ENCODE measurements around the gene CLCNKB. TPM values are rescaled to one million over a fixed set of nuclear protein-coding genes. Genes with fewer than 3 reads are reported as not detected.

The CLCNKB gene
- total RNA-seq, 1 donor from 2014 or later: not detected

DNA sequence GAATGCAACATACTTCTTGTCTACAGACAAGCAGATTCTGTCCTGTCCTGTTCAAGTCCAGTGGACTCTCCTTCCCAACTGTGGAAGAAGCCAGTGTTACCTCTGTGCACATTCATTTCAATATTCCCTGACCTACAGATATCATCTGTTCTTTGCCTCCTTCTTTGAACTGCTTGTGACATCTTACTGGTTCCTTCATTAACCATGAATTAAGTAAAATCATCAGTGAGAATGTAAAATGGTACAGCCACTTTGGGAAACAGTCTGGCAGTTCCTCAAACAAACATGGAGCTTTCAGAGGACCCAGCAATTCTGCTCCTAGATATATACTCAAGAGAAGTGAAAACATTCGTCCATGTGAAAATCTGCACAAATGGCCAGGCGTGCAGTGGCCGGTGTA lies 32.7 kb upstream of the CLCNKB start:
- Histone ChIP-seq H3K27ac (no peak overlapping the region), H3K4me1 (peaks cover 34% of the 10 kb centered on the region), H3K4me3 (no peak overlapping the region), H3K36me3 (no peaks in the 10 kb centered on the region), H3K27me3 (no peaks in the 10 kb centered on the region), H3K9me3 (no peaks in the 10 kb centered on the region)
- TF ChIP-seq POLR2A (IDR thresholded peaks at IDR 0.05) (no peak), POLR2AphosphoS5 (IDR thresholded peaks at IDR 0.05; ENCODE audit: insufficient read depth in 1 of 2, low read depth in 1 of 2) (no peak)
- TF ChIP-seq, protein P1, sequence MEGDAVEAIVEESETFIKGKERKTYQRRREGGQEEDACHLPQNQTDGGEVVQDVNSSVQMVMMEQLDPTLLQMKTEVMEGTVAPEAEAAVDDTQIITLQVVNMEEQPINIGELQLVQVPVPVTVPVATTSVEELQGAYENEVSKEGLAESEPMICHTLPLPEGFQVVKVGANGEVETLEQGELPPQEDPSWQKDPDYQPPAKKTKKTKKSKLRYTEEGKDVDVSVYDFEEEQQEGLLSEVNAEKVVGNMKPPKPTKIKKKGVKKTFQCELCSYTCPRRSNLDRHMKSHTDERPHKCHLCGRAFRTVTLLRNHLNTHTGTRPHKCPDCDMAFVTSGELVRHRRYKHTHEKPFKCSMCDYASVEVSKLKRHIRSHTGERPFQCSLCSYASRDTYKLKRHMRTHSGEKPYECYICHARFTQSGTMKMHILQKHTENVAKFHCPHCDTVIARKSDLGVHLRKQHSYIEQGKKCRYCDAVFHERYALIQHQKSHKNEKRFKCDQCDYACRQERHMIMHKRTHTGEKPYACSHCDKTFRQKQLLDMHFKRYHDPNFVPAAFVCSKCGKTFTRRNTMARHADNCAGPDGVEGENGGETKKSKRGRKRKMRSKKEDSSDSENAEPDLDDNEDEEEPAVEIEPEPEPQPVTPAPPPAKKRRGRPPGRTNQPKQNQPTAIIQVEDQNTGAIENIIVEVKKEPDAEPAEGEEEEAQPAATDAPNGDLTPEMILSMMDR (IDR thresholded peaks at IDR 0.05): no peak
- intact Hi-C loops (cut with DNase I): no loop called here
- no peak for DNase-seq (ENCODE audit: extremely low spot score in 2 of 2)

DNA sequence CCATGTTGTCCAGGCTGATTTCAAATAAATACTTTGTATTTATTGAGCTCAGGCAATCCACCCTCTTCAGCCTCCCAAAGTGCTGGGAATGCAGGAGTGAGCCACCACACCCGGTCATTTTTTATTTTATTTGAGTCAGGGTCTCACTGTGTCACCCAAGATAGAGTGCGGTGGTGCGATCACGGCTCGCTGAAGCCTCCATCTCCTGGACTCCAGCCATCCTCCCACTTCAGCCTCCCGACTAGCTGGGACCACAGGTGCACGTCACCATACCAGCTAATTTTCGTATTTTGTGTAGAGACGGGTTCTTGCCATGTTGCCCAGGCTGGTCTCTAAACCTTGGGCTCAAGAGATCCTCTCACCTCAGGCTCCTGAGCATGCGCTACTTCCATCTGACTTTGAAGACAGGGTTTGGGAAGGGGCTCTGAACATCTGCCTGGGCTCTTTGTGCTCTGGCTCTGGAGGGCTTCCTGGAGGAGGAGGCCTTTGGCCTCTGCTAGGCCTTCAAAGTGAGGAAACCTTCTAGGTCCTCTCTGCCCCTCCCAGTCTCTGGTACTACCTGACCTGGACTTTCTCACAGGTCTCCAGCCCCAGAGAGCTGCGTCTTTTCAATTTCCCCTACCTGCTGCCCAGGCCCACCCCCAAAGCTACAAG lies 31.5 kb upstream of the CLCNKB start:
- Histone ChIP-seq H3K9me3 (no peaks in the 10 kb centered on the region), H3K4me1 (peaks cover 41% of the 10 kb centered on the region), H3K36me3 (no peaks in the 10 kb centered on the region), H3K27ac (peak overlapping the region; percentile 94), H3K4me3 (no peak overlapping the region), H3K27me3 (no peaks in the 10 kb centered on the region)
- no peak for TF ChIP-seq POLR2A (IDR thresholded peaks at IDR 0.05)
- TF ChIP-seq, protein P1 (IDR thresholded peaks at IDR 0.05): no peak
- no peak for TF ChIP-seq POLR2AphosphoS5 (IDR thresholded peaks at IDR 0.05; ENCODE audit: insufficient read depth in 1 of 2, low read depth in 1 of 2)
- no peak for DNase-seq (ENCODE audit: extremely low spot score in 2 of 2)
- intact Hi-C loops (cut with DNase I): no loop called here

DNA sequence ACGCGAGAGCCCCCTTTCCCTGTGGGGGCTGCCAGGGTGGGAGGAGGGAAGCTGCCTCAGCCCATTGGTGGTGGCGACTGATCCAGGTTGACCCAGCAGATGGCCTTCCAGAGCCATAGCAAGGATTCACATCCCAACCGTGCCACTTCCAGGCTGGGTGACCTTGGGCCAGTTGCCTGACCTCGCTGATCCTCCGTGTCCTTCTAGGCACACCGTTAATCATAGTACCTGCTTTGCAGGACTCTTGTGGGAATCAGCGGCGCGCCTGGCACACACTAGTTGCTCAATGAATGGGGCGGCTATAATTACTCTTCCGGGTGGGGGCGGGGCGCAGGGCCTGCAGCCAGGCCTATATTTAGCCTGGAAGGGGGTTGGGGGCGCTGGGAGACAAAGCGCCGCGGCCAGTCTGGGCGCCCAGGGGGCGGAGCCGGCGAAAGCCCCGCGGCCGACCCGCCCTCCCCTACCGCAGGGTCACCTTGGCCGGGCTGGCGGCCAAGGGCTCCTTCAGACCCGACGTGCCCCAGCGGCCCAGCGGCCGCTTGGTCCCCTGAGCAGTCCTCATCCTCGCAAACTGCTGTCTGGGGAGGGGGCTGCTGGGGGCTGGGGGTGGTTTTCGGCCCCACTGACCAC lies 30.9 kb upstream of the CLCNKB start:
- Histone ChIP-seq H3K27me3 (no peaks in the 10 kb centered on the region), H3K9me3 (no peaks in the 10 kb centered on the region), H3K27ac (peak overlapping the region; percentile 94), H3K4me3 (peak overlapping the region; percentile 38 to 40), H3K4me1 (peaks cover 47% of the 10 kb centered on the region), H3K36me3 (no peaks in the 10 kb centered on the region)
- no peak for DNase-seq (ENCODE audit: extremely low spot score in 2 of 2)
- TF ChIP-seq, protein P1 (IDR thresholded peaks at IDR 0.05): no peak
- TF ChIP-seq POLR2AphosphoS5 (IDR thresholded peaks at IDR 0.05; ENCODE audit: insufficient read depth in 1 of 2, low read depth in 1 of 2) (no peak), POLR2A (IDR thresholded peaks at IDR 0.05) (no peak)
- intact Hi-C loops (cut with DNase I): no loop called here

DNA sequence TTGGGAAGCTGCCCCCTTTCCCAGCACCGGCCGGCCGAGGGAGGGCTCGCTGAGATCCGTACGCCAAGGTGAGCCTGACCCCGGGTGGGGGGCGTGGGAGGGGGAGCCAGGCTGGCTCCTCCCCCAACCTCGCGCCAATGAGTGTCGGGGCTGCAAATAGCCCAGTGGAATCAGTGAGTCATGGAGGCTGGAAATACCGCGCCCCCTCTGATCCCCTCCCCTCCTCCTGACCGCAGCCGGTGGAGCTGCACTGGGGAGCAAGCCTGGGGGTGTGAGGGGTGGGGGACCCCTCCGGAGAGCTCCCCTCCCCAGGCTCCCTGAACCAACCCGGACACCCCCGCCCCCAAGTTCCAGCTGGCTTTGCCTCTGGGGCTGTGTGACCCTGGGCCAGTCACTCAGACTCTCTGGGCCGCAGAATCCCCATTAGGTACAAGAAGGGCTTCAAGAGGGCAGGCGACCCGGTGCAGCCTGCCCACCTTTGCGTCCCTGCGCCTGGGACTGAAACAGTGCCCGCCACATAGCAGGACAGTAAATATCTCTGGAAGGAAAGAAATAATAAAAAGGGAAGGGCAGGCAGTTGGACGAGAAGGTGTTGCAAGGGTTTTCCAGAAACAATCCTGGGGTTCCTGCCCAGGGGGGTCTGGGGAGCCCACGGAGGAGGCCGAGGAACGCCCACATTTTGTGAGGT lies 30.2 kb upstream of the CLCNKB start:
- Histone ChIP-seq H3K4me3 (peak overlapping the region; percentile 38 to 40), H3K9me3 (no peaks in the 10 kb centered on the region), H3K27me3 (no peaks in the 10 kb centered on the region), H3K27ac (peak overlapping the region; percentile 94), H3K36me3 (no peaks in the 10 kb centered on the region), H3K4me1 (peaks cover 54% of the 10 kb centered on the region)
- no peak for DNase-seq (ENCODE audit: extremely low spot score in 2 of 2)
- intact Hi-C loops (cut with DNase I): no loop called here
- no peak for TF ChIP-seq POLR2A (IDR thresholded peaks at IDR 0.05)
- peak in 1 of 2 donors; percentile 76 for TF ChIP-seq POLR2AphosphoS5 (IDR thresholded peaks at IDR 0.05; ENCODE audit: insufficient read depth in 1 of 2, low read depth in 1 of 2)

DNA sequence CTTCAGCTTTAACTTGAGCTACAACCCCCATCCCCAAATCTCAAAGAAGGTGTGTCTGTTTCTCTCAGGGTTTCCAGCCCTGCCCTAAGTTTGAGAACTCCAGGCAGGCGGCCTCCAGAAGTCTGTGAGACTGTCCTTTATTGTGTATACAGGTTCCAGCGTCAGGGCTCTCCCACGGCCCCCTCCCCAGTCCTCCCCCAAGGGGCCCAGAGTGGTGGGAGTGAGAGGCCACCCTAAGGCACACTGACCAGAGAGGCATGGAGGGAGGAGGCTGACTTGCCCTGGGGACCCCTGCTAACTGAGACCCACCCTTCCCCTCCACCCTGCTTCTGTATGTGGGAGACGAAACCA lies 29.7 kb upstream of the CLCNKB start:
- DNase-seq (ENCODE audit: extremely low spot score in 2 of 2): no peak
- intact Hi-C loops (cut with DNase I): no loop called here
- Histone ChIP-seq H3K36me3 (no peaks in the 10 kb centered on the region), H3K4me3 (peak overlapping the region in 1 of 2 donors; percentile 38), H3K27me3 (no peaks in the 10 kb centered on the region), H3K4me1 (peaks cover 59% of the 10 kb centered on the region), H3K27ac (peak overlapping the region; percentile 94), H3K9me3 (no peaks in the 10 kb centered on the region)
- TF ChIP-seq POLR2AphosphoS5 (IDR thresholded peaks at IDR 0.05; ENCODE audit: insufficient read depth in 1 of 2, low read depth in 1 of 2): no peak

Data from vagina (tissue), 2 donors.